ENCODE data around the gene FCHSD2. TPM values are rescaled to one million over a fixed set of nuclear protein-coding genes. Genes with fewer than 3 reads are reported as not detected.

FCHSD2 gene
- total and polyA plus RNA-seq, 2 donors (not counting 1 experiment from before 2014, with no cell fraction given): 113 to 189 TPM

- no peaks in the 10 kb centered on the region for H3K27me3 Mint-ChIP-seq
- peak overlapping the region; percentile 67 for H3K4me3 Mint-ChIP-seq
- ATAC-seq (ENCODE audit: low read depth) (no peak), DNase-seq (no peak)
- peak overlapping the region; percentile 48 for H3K4me2 ChIP-seq (replicated peaks; ENCODE audit: low read depth, low read length, poor library complexity, severe bottlenecking)
- TF ChIP-seq CTCF (IDR thresholded peaks at IDR 0.05) (no peak), EZH2 (IDR thresholded peaks at IDR 0.05; ENCODE audit: borderline replicate concordance, insufficient read depth, low read depth, low read length, poor library complexity, severe bottlenecking) (no peak)
- H3K4me3 ChIP-seq (ENCODE audit: control extremely low read depth in 1 of 5, extremely low read depth in 1 of 5, insufficient read depth in 1 of 5, low read depth in 2 of 5, low read length in 4 of 5): peak overlapping the region in 1 of 5 experiments; percentile 25
- 95% methylated on average over 4 of the region's 4 CpGs for WGBS (ENCODE audit: insufficient coverage)
- peaks cover 98% of the 10 kb centered on the region for H3K4me1 Mint-ChIP-seq
- intact Hi-C loops (cut with micrococcal nuclease): no loop called here
- peak overlapping the region; percentile 98 for H3K27ac Mint-ChIP-seq
- H3K27ac ChIP-seq (ENCODE audit: low read length in 2 of 2): peak overlapping the region; percentile 86 to 94
- no peak overlapping the region for H2AFZ ChIP-seq (ENCODE audit: insufficient read depth, low read depth, low read length, poor library complexity, severe bottlenecking)
- H3K27me3 ChIP-seq (replicated peaks in 1 of 4; ENCODE audit: control extremely low read depth in 1 of 4, control insufficient read depth in 3 of 4, insufficient read depth in 4 of 4, low read length in 3 of 4): no peaks in the 10 kb centered on the region
- ChIA-PET POLR2A (interaction anchor here (0.6 to 1.8 kb wide), 2 partner anchors 8 to 11 kb away, joined by 6 to 7 read pairs; no protein-coding TSS in a partner anchor), CTCF (interaction anchor here (2.4 to 21.7 kb wide), 2 partner anchors 21 to 323 kb away, joined by 6 to 271 read pairs; no protein-coding TSS in a partner anchor)
- H3K4me1 ChIP-seq (ENCODE audit: control insufficient read depth in 2 of 2, insufficient read depth in 2 of 2, low read length in 2 of 2): peaks cover 99 to 100% of the 10 kb centered on the region in 2 donors
- peaks cover 0 to 8% (median 0%) of the 10 kb centered on the region in 3 donors for H3K9me3 ChIP-seq (ENCODE audit: control extremely low read depth in 1 of 3, control insufficient read depth in 2 of 3, insufficient read depth in 1 of 3, low read length in 2 of 3)
- H3K9ac ChIP-seq (ENCODE audit: low read length): no peak overlapping the region
- H3K36me3 ChIP-seq (replicated peaks in 1 of 2; ENCODE audit: control extremely low read depth in 1 of 2, control insufficient read depth in 1 of 2, extremely low read depth in 1 of 2, insufficient read depth in 2 of 2, low read length in 1 of 2): no peaks in the 10 kb centered on the region
- H3K9me3 Mint-ChIP-seq (ENCODE audit: insufficient read depth): no peaks in the 10 kb centered on the region
- peaks cover 17% of the 10 kb centered on the region for H3K79me2 ChIP-seq (ENCODE audit: control insufficient read depth, insufficient read depth, low read length)
- H4K20me1 ChIP-seq (ENCODE audit: control insufficient read depth, insufficient read depth, low read length, poor library complexity, severe bottlenecking): no peaks in the 10 kb centered on the region
Measured at GRCh38 chr11:73155102-73155501, 13.0 kb upstream of the FCHSD2 start.

DNA sequence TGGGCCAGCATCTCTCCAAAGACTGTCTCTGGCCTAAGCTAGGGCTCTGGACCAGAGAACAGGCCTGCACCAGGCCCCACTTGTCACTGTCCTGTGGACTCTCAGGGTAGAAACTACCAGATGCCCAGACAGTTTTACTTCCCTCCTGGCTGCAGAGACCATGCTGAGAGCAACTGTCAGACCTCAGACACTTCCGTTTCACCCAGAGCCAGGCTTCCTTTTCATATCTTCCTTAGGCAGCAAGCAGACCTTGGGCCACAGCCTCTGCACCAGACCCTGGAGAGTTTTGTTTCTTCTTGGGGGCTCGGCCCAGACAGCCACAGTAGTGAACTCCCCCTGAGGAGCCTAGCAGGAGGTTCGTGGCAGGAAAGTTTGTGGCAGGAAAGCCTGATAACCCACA lies 12.1 kb upstream of the FCHSD2 start:
- Histone ChIP-seq H3K27ac (ENCODE audit: low read length in 2 of 2) (peak overlapping the region; percentile 86 to 94), H2AFZ (ENCODE audit: insufficient read depth, low read depth, low read length, poor library complexity, severe bottlenecking) (no peak overlapping the region), H3K36me3 (replicated peaks in 1 of 2; ENCODE audit: control extremely low read depth in 1 of 2, control insufficient read depth in 1 of 2, extremely low read depth in 1 of 2, insufficient read depth in 2 of 2, low read length in 1 of 2) (no peaks in the 10 kb centered on the region), H3K9me3 (ENCODE audit: control extremely low read depth in 1 of 3, control insufficient read depth in 2 of 3, insufficient read depth in 1 of 3, low read length in 2 of 3) (peaks cover 0 to 8% (median 0%) of the 10 kb centered on the region in 3 donors), H3K4me1 (ENCODE audit: control insufficient read depth in 2 of 2, insufficient read depth in 2 of 2, low read length in 2 of 2) (peaks cover 99 to 100% of the 10 kb centered on the region in 2 donors), H3K9ac (ENCODE audit: low read length) (peak overlapping the region; percentile 10), H3K4me2 (replicated peaks; ENCODE audit: low read depth, low read length, poor library complexity, severe bottlenecking) (peak overlapping the region; percentile 48), H3K4me3 (ENCODE audit: control extremely low read depth in 1 of 5, extremely low read depth in 1 of 5, insufficient read depth in 1 of 5, low read depth in 2 of 5, low read length in 4 of 5) (peak overlapping the region in 1 of 5 experiments; percentile 14), H4K20me1 (ENCODE audit: control insufficient read depth, insufficient read depth, low read length, poor library complexity, severe bottlenecking) (no peaks in the 10 kb centered on the region), H3K79me2 (ENCODE audit: control insufficient read depth, insufficient read depth, low read length) (peaks cover 13% of the 10 kb centered on the region), H3K27me3 (replicated peaks in 1 of 4; ENCODE audit: control extremely low read depth in 1 of 4, control insufficient read depth in 3 of 4, insufficient read depth in 4 of 4, low read length in 3 of 4) (no peaks in the 10 kb centered on the region)
- ChIA-PET CTCF (interaction anchor here (0.9 to 21.7 kb wide), 5 partner anchors 11 to 229 kb away, joined by 3 to 271 read pairs (median 4); partner anchors contain the start of gene FCHSD2), POLR2A (interaction anchor here (3.1 to 4.3 kb wide), 2 partner anchors 12 to 23 kb away, joined by 29 to 98 read pairs; partner anchors contain the start of gene FCHSD2)
- H3K27me3 Mint-ChIP-seq: no peaks in the 10 kb centered on the region
- TF ChIP-seq EZH2 (IDR thresholded peaks at IDR 0.05; ENCODE audit: borderline replicate concordance, insufficient read depth, low read depth, low read length, poor library complexity, severe bottlenecking) (no peak), CTCF (IDR thresholded peaks at IDR 0.05) (no peak)
- peaks cover 98% of the 10 kb centered on the region for H3K4me1 Mint-ChIP-seq
- 0% methylated on average over 2 of the region's 3 CpGs for WGBS (ENCODE audit: insufficient coverage)
- peak; percentile 36 for ATAC-seq (ENCODE audit: low read depth)
- H3K4me3 Mint-ChIP-seq: peak overlapping the region; percentile 67
- peak overlapping the region; percentile 98 for H3K27ac Mint-ChIP-seq
- DNase-seq: peak; percentile 87
- H3K9me3 Mint-ChIP-seq (ENCODE audit: insufficient read depth): no peaks in the 10 kb centered on the region
- intact Hi-C loops (cut with micrococcal nuclease): loop anchor here (1.0 to 5.0 kb wide), 4 partner anchors 9 to 332 kb away; no protein-coding TSS in a partner anchor

Measured in B cell (primary cell).